Colonic mucosa (tissue), 4 donors: Measurements from ENCODE around the gene PRM2. TPM values are rescaled to one million over a fixed set of nuclear protein-coding genes. Genes with fewer than 3 reads are reported as not detected.

Experiments used
- DNase-seq: peaks from one replicate; pipeline ENCODE4 v3.0.0-alpha.2; 2020
- H3K27ac ChIP-seq: fragments of 200-600 bp; one replicate; pipeline ENCODE4 v1.8.0; 2021
- H3K27me3 ChIP-seq: fragments of 200-600 bp; one replicate; pipeline ENCODE4 v1.8.0; 2021
- H3K36me3 ChIP-seq: fragments of 200-600 bp; one replicate; pipeline ENCODE4 v1.8.0; 2021
- H3K4me1 ChIP-seq: fragments of 200-600 bp; one replicate; pipeline ENCODE4 v1.8.0; 2021; ENCODE audit warnings: mild to moderate bottlenecking
- H3K4me3 ChIP-seq: fragments of 200-600 bp; one replicate; pipeline ENCODE4 v1.8.0; 2021
- H3K9ac ChIP-seq, 2 donors: one replicate each; pipeline ENCODE4 v1.7.0; 2013; ENCODE audit warnings: control low read depth in 2 of 2, low read depth in 2 of 2, low read length in 2 of 2
- H3K9me3 ChIP-seq: fragments of 200-600 bp; one replicate; pipeline ENCODE4 v1.8.0; 2021
- intact Hi-C: fragments of 100-400 bp; cut with DNase I; formaldehyde crosslinking; loops from one replicate; pipeline ENCODE4 v1.14.1; 2022
- total RNA-seq, 2 donors: library from RNA; stranded (reverse); fragmentation: NEBNext Ultra II Directional in 1 of 2; extraction: Animal tissue kit (Norgen Biotek cat#: 25700) in 1 of 2; gene quantifications; one replicate each; pipeline ENCODE4 v1.2.1, GENCODE V29; 2021
- TF ChIP-seq, protein P1 (sequence below): fragments of 200-600 bp; IDR thresholded peaks from one replicate; pipeline ENCODE4 v1.8.0; 2022; ENCODE audit warnings: antibody characterized with exemption, mild to moderate bottlenecking
- donor health status: healthy.
- donor health status: DM: no; HTN: no; CAD: no.
- donor health status: DM: no; HTN: no; CAD: no.

The PRM2 gene
- total RNA-seq, 2 donors from 2014 or later = not detected

DNA sequence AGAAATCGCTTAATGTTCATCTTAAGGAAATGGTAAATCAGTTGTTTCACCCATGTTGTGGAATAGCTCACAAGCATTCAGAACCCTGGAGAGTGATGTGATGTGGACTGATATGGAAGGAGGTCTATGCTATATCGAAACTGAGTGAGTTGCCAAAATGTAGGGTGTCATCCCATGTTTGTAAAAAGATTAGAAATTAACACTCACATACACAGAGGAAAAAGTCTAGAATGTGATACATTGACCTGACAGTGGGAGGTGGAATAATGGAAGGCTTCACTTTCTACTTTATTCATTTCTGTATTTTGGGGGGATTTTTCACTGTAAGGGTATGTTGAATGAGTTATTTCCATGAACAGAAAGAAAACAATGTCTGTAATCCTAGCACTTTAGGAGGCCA is 9.6 kb upstream of the PRM2 start:
- H3K4me1 ChIP-seq = no peaks in the 10 kb centered on the region
- H3K9me3 ChIP-seq = no peaks in the 10 kb centered on the region
- no peaks in the 10 kb centered on the region for H3K27me3 ChIP-seq
- no peaks in the 10 kb centered on the region for H3K36me3 ChIP-seq
- DNase-seq = no peak
- no peak overlapping the region for H3K27ac ChIP-seq
- intact Hi-C loops = no loop called here
- TF ChIP-seq, protein P1, sequence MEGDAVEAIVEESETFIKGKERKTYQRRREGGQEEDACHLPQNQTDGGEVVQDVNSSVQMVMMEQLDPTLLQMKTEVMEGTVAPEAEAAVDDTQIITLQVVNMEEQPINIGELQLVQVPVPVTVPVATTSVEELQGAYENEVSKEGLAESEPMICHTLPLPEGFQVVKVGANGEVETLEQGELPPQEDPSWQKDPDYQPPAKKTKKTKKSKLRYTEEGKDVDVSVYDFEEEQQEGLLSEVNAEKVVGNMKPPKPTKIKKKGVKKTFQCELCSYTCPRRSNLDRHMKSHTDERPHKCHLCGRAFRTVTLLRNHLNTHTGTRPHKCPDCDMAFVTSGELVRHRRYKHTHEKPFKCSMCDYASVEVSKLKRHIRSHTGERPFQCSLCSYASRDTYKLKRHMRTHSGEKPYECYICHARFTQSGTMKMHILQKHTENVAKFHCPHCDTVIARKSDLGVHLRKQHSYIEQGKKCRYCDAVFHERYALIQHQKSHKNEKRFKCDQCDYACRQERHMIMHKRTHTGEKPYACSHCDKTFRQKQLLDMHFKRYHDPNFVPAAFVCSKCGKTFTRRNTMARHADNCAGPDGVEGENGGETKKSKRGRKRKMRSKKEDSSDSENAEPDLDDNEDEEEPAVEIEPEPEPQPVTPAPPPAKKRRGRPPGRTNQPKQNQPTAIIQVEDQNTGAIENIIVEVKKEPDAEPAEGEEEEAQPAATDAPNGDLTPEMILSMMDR = no peak
- no peak overlapping the region for H3K4me3 ChIP-seq
- no peak overlapping the region for H3K9ac ChIP-seq

DNA sequence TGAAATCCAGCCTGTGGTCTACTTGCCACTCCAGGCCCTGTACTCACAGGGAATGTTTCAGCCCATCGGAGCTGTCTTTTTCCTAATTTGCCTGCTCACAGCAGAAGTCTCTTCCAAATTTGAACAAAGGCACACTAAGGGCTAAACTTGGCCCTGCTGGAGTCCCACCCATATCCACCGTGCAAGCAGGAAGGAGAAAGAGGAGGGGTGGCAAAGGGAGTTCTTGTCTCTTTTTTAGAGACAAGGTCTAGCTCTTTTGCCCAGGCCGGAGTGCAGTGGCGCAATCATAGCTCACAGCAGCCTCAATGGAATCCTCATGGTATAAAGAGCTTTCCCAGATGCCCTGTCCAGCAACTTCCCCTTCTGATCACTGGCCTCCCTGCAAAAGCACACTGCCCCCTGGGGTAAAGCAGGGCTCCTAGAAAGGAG is 7.6 kb upstream of the PRM2 start:
- TF ChIP-seq, protein P1 = no peak
- H3K9me3 ChIP-seq = no peaks in the 10 kb centered on the region
- H3K27me3 ChIP-seq = no peaks in the 10 kb centered on the region
- H3K27ac ChIP-seq = no peak overlapping the region
- H3K4me3 ChIP-seq = no peak overlapping the region
- no peaks in the 10 kb centered on the region for H3K4me1 ChIP-seq
- no peak overlapping the region for H3K9ac ChIP-seq
- DNase-seq = no peak
- no peaks in the 10 kb centered on the region for H3K36me3 ChIP-seq
- intact Hi-C loops = no loop called here

DNA sequence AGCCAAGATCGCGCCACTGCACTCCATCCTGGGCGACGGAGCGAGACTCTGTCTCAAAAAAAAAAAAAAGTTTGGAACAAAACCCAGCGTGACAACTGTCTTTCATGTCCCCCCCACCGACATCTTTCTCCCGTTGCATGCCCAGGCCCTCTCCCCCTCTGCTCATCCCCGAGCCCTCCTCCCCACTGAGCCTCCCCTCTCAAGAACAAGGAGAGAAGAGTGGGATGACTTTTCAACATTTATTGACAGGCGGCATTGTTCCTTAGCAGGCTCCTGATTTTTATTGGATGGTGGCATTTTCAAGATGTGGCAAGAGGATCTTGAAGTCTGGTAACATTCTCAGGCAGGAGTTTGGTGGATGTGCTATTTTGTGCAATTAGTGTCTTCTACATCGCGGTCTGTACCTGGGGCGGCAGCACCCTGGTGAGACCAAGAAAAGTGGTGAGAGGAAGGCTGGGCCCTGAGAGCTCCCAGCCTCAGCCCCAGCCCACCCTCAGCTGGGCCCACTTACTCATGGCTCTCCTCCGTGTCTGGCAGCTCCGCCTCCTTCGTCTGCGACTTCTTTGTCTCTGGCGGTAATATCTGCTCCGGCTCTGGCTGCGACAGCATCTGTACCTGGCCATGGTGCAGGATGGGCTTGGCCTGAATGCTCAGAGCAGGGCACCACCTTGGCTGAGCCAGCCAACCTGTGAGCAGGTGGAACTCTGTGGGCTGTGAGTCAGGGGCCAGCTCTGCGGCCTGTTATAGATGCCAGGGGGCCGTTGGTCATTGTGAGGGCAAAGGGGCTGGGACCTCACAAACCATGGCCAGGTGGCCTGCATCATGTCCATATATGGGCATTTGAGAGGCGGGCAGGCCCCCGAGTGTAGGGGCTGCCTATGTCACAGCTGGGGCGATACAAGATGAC is 4.6 kb upstream of the PRM2 start, which contains the start of gene PRM1:
TSS of gene PRM1 (minus strand) at position 715 of the 907 bp plus-strand sequence. CDS start at position 623, 92 bp downstream.
- TF ChIP-seq, protein P1 = no peak
- DNase-seq = no peak
- Histone ChIP-seq H3K36me3 (no peaks in the 10 kb centered on the region), H3K4me3 (no peak within 1 kb of the TSS), H3K27me3 (no peaks in the 10 kb centered on the region), H3K4me1 (no peaks in the 10 kb centered on the region), H3K9me3 (no peaks in the 10 kb centered on the region), H3K9ac (no peak within 1 kb of the TSS), H3K27ac (no peak within 1 kb of the TSS)
- intact Hi-C loops = no loop called here

DNA sequence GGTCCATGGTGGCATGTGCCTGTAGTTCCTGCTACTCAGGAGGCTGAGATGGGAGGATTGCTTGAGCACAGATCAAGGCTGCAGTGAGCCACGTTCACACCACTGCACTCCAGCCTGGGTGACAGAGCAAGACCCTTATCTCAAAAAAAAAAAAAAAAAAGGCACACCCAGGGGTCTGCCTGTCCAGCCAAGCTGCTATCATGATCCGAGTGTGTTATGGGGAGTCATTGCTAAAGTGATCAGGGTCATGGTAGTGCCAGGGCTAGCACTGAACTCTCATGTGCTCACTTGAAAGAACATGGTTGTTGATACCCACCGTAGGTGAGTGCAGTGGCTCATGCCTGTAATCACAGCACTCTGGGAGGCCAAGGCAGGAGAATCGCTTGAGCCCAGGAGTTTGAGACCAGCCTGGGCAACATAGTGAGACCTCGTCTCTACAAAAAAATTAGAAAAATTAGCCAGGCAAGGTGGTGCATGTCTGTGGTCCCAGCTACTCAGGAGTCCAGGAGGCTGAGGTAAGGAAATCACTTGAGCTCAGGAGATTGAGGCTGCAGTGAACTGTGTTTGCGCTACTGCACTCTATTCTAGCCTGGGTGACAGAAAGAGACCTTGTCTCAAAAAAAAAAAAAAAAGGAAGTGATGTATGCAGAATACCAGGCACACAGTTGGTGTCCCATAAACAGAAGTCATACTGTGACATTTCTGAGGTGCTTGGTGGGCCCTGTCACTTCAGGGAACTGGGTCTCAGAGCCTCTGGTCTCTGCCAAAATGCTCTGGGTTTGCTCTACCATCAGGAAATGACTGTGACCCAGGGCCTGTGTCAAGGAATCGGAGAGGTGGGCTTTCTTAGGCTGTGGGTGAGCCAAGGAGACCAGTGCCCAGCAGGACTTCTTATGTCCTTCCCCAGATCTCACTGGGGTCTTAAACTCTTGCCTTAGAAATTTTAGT is 2.7 kb upstream of the PRM2 start:
- Histone ChIP-seq H3K4me3 (no peak overlapping the region), H3K4me1 (no peaks in the 10 kb centered on the region), H3K9ac (no peak overlapping the region), H3K9me3 (no peaks in the 10 kb centered on the region), H3K27me3 (no peaks in the 10 kb centered on the region), H3K36me3 (no peaks in the 10 kb centered on the region), H3K27ac (no peak overlapping the region)
- intact Hi-C loops = no loop called here
- TF ChIP-seq, protein P1 = no peak
- DNase-seq = no peak

DNA sequence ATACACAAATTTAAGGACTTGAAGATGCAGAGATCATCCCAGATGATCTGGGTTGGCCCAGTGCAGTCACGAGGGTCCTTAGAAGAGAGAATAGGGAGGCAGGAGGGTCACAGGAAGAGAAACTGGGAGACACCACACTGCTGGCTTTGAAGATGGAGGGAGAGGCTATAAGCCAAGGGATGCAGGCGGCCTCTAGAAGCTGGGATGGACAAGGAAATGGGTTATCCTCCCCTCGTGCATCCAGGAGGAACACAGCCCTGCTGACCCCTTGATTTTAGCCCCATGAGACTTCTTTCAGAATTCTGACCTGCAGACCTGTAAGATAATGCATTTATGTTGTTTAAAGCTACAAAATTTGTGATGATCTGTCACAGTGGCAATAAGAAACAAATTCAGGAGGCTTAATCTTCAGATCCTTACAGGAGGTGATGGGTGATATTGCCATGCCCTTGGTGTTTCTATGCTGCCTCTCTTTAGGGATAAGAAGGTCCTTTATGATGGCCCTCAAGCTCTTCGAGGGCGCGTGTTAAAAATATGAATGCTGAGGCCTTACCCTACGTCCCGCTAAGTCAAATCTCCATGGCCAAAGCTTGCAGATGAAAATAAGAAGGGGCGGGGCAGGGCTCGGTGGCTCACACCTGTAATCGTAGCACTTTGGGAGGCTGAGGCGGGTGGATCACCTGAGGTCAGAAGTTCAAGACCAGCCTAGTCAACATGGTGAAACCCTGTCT is 1.5 kb upstream of the PRM2 start:
- Histone ChIP-seq H3K9ac (no peak overlapping the region), H3K36me3 (no peaks in the 10 kb centered on the region), H3K4me3 (no peak overlapping the region), H3K27ac (no peak overlapping the region), H3K9me3 (no peaks in the 10 kb centered on the region), H3K4me1 (no peaks in the 10 kb centered on the region), H3K27me3 (no peaks in the 10 kb centered on the region)
- TF ChIP-seq, protein P1 = no peak
- DNase-seq = no peak
- intact Hi-C loops = no loop called here
